Measurements from ENCODE around the gene KIAA0753. TPM values are rescaled to one million over a fixed set of nuclear protein-coding genes. Genes with fewer than 3 reads are reported as not detected.

The KIAA0753 gene
- total and polyA plus RNA-seq, 7 donors = 3.6 to 18.3 (median 14.1) TPM

DNA sequence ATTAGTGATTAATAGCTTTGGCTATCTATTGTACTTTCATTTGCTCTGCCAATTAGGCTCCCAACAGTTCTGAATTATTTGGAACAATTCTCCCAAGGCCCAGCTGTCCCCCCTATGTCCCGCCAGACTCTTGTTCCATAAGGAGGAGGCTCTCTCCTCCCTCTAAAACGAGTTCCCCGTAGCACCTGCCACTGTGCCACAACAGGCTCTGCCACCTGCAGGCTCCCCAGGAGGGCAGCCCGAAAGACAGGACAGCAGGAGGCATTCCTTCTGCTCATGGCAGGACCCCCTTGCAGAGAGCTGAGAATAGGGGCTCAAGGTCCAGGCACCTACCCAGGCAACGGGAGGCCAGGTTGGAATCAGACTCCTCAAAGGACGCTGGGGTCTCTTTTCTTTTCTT, 93.2 kb downstream of the KIAA0753 start:
- Histone ChIP-seq H3K27me3 (no peaks in the 10 kb centered on the region), H3K9me3 (no peaks in the 10 kb centered on the region), H3K4me3 (no peak overlapping the region), H3K27ac (peak overlapping the region in 2 of 4 donors; percentile 0 to 20), H3K36me3 (no peaks in the 10 kb centered on the region), H3K4me1 (peaks cover 0 to 35% (median 28%) of the 10 kb centered on the region in 4 donors)
- 85 to 90% methylated on average over 6 of the region's 6 CpGs for WGBS, 2 donors
- DNase-seq = no peak
- TF ChIP-seq, protein P1, sequence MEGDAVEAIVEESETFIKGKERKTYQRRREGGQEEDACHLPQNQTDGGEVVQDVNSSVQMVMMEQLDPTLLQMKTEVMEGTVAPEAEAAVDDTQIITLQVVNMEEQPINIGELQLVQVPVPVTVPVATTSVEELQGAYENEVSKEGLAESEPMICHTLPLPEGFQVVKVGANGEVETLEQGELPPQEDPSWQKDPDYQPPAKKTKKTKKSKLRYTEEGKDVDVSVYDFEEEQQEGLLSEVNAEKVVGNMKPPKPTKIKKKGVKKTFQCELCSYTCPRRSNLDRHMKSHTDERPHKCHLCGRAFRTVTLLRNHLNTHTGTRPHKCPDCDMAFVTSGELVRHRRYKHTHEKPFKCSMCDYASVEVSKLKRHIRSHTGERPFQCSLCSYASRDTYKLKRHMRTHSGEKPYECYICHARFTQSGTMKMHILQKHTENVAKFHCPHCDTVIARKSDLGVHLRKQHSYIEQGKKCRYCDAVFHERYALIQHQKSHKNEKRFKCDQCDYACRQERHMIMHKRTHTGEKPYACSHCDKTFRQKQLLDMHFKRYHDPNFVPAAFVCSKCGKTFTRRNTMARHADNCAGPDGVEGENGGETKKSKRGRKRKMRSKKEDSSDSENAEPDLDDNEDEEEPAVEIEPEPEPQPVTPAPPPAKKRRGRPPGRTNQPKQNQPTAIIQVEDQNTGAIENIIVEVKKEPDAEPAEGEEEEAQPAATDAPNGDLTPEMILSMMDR (IDR thresholded peaks at IDR 0.05) = no peak
- TF ChIP-seq POLR2AphosphoS5 (IDR thresholded peaks at IDR 0.05) = no peak
- TF ChIP-seq POLR2A (IDR thresholded peaks at IDR 0.05) = no peak
- no peak for TF ChIP-seq EP300 (IDR thresholded peaks at IDR 0.05)
- intact Hi-C loops (cut with DNase I) = loop anchor here (2.0 kb wide), 1 partner anchor 19 kb away; no protein-coding TSS in a partner anchor

DNA sequence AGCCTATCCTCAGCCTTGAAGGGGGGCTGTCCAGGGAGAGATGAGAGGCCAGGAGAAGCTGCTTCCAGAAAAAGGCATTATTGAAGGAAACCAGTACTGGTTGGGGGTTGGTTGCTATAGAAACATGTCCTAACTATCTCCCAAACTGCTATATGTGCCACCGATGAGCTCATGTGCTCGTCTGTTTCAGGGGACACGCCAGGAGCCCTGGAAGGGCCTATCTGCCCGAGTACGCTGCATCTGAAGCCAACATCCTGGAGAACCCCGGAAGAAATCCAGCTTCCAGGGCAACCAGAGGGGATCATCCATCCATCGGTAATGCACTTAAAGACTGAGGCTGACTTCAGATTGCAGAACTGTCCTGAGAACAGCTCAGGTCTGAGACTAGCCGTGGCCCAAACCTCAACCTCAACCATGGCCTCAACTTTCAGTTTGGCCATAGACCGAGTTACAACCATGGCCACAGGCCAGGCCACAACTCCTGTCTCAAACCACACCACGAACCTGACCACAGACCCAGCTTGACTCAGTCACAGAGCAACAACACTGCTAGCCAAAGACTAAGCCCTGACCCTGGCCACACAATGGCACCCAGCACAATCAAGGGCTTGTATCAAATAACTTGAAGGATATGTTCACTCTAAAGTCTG, 94.3 kb downstream of the KIAA0753 start:
- Histone ChIP-seq H3K4me3 (no peak overlapping the region), H3K9me3 (no peaks in the 10 kb centered on the region), H3K36me3 (no peaks in the 10 kb centered on the region), H3K4me1 (peaks cover 0 to 24% (median 20%) of the 10 kb centered on the region in 4 donors), H3K27me3 (no peaks in the 10 kb centered on the region), H3K27ac (peak overlapping the region in 1 of 4 donors; percentile 20)
- DNase-seq = no peak
- TF ChIP-seq POLR2A (IDR thresholded peaks at IDR 0.05) = no peak
- TF ChIP-seq EP300 (IDR thresholded peaks at IDR 0.05) = no peak
- TF ChIP-seq, protein P1 (IDR thresholded peaks at IDR 0.05) = no peak
- no peak for TF ChIP-seq POLR2AphosphoS5 (IDR thresholded peaks at IDR 0.05)
- WGBS, 2 donors = 87 to 92% methylated on average over 10 of the region's 10 CpGs
- intact Hi-C loops (cut with DNase I) = loop anchor here (2.0 kb wide), 1 partner anchor 21 kb away; no protein-coding TSS in a partner anchor

DNA sequence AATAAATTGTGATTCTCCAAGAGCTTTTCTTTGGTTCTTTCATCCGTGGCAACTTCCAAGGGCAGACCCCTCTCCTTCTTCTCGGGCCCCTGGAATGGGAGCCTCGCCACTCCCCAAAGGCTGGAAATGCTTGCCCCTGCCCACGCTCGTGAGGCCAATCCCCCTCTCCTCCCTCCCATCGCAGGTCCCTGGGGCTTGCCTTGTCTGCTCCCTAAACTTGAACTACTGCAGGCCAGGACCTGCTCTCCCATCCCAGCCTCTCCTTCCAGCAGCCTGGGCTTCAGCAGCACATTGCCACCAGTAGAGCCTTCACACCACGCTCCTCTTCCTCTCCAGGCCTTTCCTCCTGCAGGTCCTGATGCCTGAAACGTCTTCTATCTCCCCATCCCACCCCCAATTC, 95.2 kb downstream of the KIAA0753 start:
- H3K4me3 ChIP-seq = no peak overlapping the region
- 83 to 86% methylated on average over 8 of the region's 8 CpGs for WGBS, 2 donors
- H3K27me3 ChIP-seq = no peaks in the 10 kb centered on the region
- H3K4me1 ChIP-seq = peaks cover 0 to 24% (median 20%) of the 10 kb centered on the region in 4 donors
- intact Hi-C loops (cut with DNase I) = no loop called here
- peak overlapping the region in 1 of 4 donors; percentile 27 for H3K27ac ChIP-seq
- TF ChIP-seq POLR2A (IDR thresholded peaks at IDR 0.05) (no peak), POLR2AphosphoS5 (IDR thresholded peaks at IDR 0.05) (no peak), EP300 (IDR thresholded peaks at IDR 0.05) (no peak)
- TF ChIP-seq, protein P1 (IDR thresholded peaks at IDR 0.05) = no peak
- no peaks in the 10 kb centered on the region for H3K36me3 ChIP-seq
- no peak for DNase-seq
- no peaks in the 10 kb centered on the region for H3K9me3 ChIP-seq

DNA sequence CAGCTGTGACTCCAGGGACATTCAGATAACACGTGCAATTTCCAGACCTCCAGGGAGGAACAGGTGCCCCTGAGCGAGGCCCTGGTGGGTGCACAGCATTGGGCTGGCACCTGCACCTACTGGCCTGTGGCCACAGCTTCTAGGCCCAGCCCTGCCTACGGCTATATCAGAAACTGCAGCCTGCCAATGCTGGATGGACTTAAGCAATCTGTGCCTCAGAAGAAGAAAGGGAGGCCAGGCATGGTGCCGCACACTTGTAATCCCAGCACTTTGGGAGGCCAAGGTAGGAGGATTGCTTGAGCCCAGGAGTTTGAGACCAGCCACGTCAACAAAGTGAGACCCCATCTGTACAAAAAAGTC, 96.5 kb downstream of the KIAA0753 start:
- Histone ChIP-seq H3K27ac (no peak overlapping the region), H3K4me3 (no peak overlapping the region), H3K9me3 (peaks cover 0 to 1% (median 0%) of the 10 kb centered on the region in 4 donors), H3K27me3 (no peaks in the 10 kb centered on the region), H3K4me1 (peaks cover 0 to 16% (median 12%) of the 10 kb centered on the region in 4 donors), H3K36me3 (no peaks in the 10 kb centered on the region)
- no peak for DNase-seq
- WGBS, 2 donors = 89 to 90% methylated on average over 5 of the region's 5 CpGs
- intact Hi-C loops (cut with DNase I) = no loop called here
- TF ChIP-seq, protein P1 (IDR thresholded peaks at IDR 0.05) = no peak
- TF ChIP-seq POLR2A (IDR thresholded peaks at IDR 0.05) = no peak

Data from sigmoid colon (tissue), 7 donors.